NB4 (cell line): ENCODE results near the gene PRAMEF25.
"Not testable (repeated sequence)": the region's sequence is repeated elsewhere in the genome, so short reads cannot be mapped to it uniquely, and the experiment has no call there.

ENCODE experiments used
- MYC ChIP-seq: IDR thresholded peaks from 2 replicates; pipeline ENCODE4 v1.6.1; 2011; ENCODE audit warnings: low read depth, low read length
- POLR2A ChIP-seq: IDR thresholded peaks from 2 replicates; pipeline ENCODE4 v1.6.1; 2011; ENCODE audit warnings: mild to moderate bottlenecking; ENCODE audit not compliant: insufficient read length; ENCODE audit errors: extremely low read depth
- TF ChIP-seq, protein P1 (sequence below): IDR thresholded peaks from one replicate; pipeline ENCODE4 v1.5.1; 2012; ENCODE audit warnings: low read depth, low read length
- TF ChIP-seq, protein P2 (sequence below): IDR thresholded peaks from 2 replicates; pipeline ENCODE4 v1.6.1; 2011; ENCODE audit warnings: low read depth, low read length

GRCh38 chr1:13116754-13117153, 46.2 kb downstream of the PRAMEF25 start, which contains the start of gene HNRNPCL2:
- TF ChIP-seq, protein P1, sequence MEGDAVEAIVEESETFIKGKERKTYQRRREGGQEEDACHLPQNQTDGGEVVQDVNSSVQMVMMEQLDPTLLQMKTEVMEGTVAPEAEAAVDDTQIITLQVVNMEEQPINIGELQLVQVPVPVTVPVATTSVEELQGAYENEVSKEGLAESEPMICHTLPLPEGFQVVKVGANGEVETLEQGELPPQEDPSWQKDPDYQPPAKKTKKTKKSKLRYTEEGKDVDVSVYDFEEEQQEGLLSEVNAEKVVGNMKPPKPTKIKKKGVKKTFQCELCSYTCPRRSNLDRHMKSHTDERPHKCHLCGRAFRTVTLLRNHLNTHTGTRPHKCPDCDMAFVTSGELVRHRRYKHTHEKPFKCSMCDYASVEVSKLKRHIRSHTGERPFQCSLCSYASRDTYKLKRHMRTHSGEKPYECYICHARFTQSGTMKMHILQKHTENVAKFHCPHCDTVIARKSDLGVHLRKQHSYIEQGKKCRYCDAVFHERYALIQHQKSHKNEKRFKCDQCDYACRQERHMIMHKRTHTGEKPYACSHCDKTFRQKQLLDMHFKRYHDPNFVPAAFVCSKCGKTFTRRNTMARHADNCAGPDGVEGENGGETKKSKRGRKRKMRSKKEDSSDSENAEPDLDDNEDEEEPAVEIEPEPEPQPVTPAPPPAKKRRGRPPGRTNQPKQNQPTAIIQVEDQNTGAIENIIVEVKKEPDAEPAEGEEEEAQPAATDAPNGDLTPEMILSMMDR: not testable (repeated sequence)
- not testable (repeated sequence) for TF ChIP-seq POLR2A, MYC
- TF ChIP-seq, protein P2, sequence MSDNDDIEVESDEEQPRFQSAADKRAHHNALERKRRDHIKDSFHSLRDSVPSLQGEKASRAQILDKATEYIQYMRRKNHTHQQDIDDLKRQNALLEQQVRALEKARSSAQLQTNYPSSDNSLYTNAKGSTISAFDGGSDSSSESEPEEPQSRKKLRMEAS: not testable (repeated sequence)
